ENCODE results near the gene ZFYVE28.

Gene ZFYVE28

DNA sequence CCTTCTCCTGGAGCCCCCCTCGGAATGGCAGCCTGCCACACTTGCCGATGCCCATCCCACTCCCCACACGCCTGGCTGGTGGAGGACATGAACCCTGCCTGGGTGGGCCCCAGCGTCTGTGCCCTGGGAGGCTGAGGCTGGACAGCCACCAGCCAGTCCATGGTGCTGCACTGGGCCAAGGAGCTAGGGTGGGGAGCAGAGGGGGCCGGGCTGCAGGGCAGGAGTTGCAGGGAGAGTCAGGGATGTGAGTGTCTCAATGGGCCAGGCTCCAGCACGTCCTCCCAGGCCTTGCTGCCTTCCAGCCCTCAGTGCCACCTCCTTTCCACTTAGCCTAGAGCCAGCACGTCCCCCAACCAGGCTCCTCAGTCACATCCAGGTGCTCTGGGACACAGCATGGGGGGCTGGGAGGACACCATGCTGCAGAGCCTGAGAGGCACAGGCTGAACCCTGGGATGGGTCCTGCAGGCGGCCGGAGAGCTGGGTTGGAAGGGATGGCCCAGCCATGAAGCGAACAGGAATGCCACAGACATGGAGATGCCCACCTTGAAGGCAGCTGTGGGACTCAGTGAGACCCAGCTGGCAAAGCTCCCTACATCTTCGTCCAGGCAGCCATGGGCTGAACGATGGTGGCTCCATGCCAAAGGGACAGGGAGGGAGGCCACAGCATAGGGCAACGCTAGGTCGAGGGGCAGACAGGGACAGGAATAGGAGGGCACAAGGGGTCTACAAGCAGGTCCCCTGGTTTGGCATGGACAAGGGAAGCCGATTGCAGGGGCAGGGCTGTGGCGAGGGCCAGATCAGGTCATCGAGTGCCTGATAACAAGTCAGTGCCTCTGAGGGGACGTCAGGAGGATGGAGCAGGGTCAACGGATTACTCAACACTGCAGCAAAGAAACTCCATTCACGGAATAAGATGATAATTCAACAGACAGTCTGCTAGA lies 126.5 kb downstream of the ZFYVE28 start:
- no peak for DNase-seq (ENCODE audit: low read depth, low spot score)
- H3K36me3 ChIP-seq (ENCODE audit: insufficient read depth, insufficient read length, low read length), result no peaks in the 10 kb centered on the region
- peaks cover 8% of the 10 kb centered on the region for H3K9me3 ChIP-seq (ENCODE audit: insufficient read depth, low read length)
- no peaks in the 10 kb centered on the region for H3K27me3 ChIP-seq (ENCODE audit: insufficient read depth, insufficient read length)
- H3K4me1 ChIP-seq (ENCODE audit: insufficient read depth, insufficient read length), result peaks cover 4% of the 10 kb centered on the region
- no peak for TF ChIP-seq YY1 (IDR thresholded peaks at IDR 0.05; ENCODE audit: insufficient read depth, insufficient read length)
- TF ChIP-seq ZNF274 (IDR thresholded peaks at IDR 0.05; ENCODE audit: low read depth, low read length), result no peak
- TF ChIP-seq SUZ12 (IDR thresholded peaks at IDR 0.05; ENCODE audit: extremely low read depth, insufficient read depth, insufficient read length), result no peak
- H3K9ac ChIP-seq (ENCODE audit: insufficient read length, low read depth), result no peak overlapping the region
- H3K4me3 ChIP-seq (ENCODE audit: insufficient read length, low read depth), result no peak overlapping the region

GRCh38 chr4:2290974-2291704 lies 127.3 kb downstream of the ZFYVE28 start:
- no peak overlapping the region for H3K9ac ChIP-seq (ENCODE audit: insufficient read length, low read depth)
- peaks cover 8% of the 10 kb centered on the region for H3K9me3 ChIP-seq (ENCODE audit: insufficient read depth, low read length)
- peaks cover 7% of the 10 kb centered on the region for H3K4me1 ChIP-seq (ENCODE audit: insufficient read depth, insufficient read length)
- H3K27me3 ChIP-seq (ENCODE audit: insufficient read depth, insufficient read length), result no peaks in the 10 kb centered on the region
- H3K4me3 ChIP-seq (ENCODE audit: insufficient read length, low read depth), result no peak overlapping the region
- no peaks in the 10 kb centered on the region for H3K36me3 ChIP-seq (ENCODE audit: insufficient read depth, insufficient read length, low read length)
- DNase-seq (ENCODE audit: low read depth, low spot score), result no peak
- TF ChIP-seq ZNF274 (IDR thresholded peaks at IDR 0.05; ENCODE audit: low read depth, low read length) (no peak), YY1 (IDR thresholded peaks at IDR 0.05; ENCODE audit: insufficient read depth, insufficient read length) (no peak), SUZ12 (IDR thresholded peaks at IDR 0.05; ENCODE audit: extremely low read depth, insufficient read depth, insufficient read length) (no peak)

DNA sequence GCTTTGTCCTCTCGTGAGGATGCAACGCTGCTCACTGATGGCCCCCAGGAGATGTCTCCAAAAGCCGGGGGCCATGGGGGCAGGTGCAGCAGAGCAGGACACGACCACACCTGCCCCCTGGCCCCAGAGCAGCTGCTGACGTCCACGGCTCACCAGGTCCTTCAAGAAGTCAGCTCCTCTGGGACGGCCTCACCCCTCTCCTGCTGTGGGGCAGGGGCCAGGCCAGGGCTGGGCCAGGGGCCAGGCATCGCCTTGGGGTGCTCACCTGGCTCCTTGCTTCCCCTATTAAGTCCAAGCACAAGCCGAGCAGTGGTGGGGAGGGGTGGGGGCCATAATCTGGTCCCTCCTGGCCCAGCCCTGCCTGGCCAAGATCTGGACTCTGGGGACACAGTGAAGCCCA lies 128.0 kb downstream of the ZFYVE28 start:
- H3K4me3 ChIP-seq (ENCODE audit: insufficient read length, low read depth), result no peak overlapping the region

GRCh38 chr4:2289955-2290333 lies 128.5 kb downstream of the ZFYVE28 start:
- H3K27me3 ChIP-seq (ENCODE audit: insufficient read depth, insufficient read length), result no peaks in the 10 kb centered on the region
- H3K9me3 ChIP-seq (ENCODE audit: insufficient read depth, low read length), result peaks cover 8% of the 10 kb centered on the region
- no peaks in the 10 kb centered on the region for H3K36me3 ChIP-seq (ENCODE audit: insufficient read depth, insufficient read length, low read length)
- H3K4me3 ChIP-seq (ENCODE audit: insufficient read length, low read depth), result no peak overlapping the region
- DNase-seq (ENCODE audit: low read depth, low spot score), result no peak
- no peak overlapping the region for H3K9ac ChIP-seq (ENCODE audit: insufficient read length, low read depth)
- TF ChIP-seq ZNF274 (IDR thresholded peaks at IDR 0.05; ENCODE audit: low read depth, low read length) (no peak), YY1 (IDR thresholded peaks at IDR 0.05; ENCODE audit: insufficient read depth, insufficient read length) (no peak), SUZ12 (IDR thresholded peaks at IDR 0.05; ENCODE audit: extremely low read depth, insufficient read depth, insufficient read length) (no peak)
- H3K4me1 ChIP-seq (ENCODE audit: insufficient read depth, insufficient read length), result peaks cover 12% of the 10 kb centered on the region

More for the DNA sequence above, 128.0 kb downstream of the ZFYVE28 start:
- H3K4me1 ChIP-seq (ENCODE audit: insufficient read depth, insufficient read length), result peaks cover 12% of the 10 kb centered on the region
- H3K9ac ChIP-seq (ENCODE audit: insufficient read length, low read depth), result no peak overlapping the region
- no peak for TF ChIP-seq YY1 (IDR thresholded peaks at IDR 0.05; ENCODE audit: insufficient read depth, insufficient read length)
- TF ChIP-seq ZNF274 (IDR thresholded peaks at IDR 0.05; ENCODE audit: low read depth, low read length), result no peak
- no peak for TF ChIP-seq SUZ12 (IDR thresholded peaks at IDR 0.05; ENCODE audit: extremely low read depth, insufficient read depth, insufficient read length)
- no peak for DNase-seq (ENCODE audit: low read depth, low spot score)
- no peaks in the 10 kb centered on the region for H3K27me3 ChIP-seq (ENCODE audit: insufficient read depth, insufficient read length)
- H3K9me3 ChIP-seq (ENCODE audit: insufficient read depth, low read length), result peaks cover 8% of the 10 kb centered on the region
- H3K36me3 ChIP-seq (ENCODE audit: insufficient read depth, insufficient read length, low read length), result no peaks in the 10 kb centered on the region

- H3K9ac ChIP-seq (ENCODE audit: insufficient read length, low read depth), result no peak overlapping the region
- peaks cover 12% of the 10 kb centered on the region for H3K4me1 ChIP-seq (ENCODE audit: insufficient read depth, insufficient read length)
- peaks cover 8% of the 10 kb centered on the region for H3K9me3 ChIP-seq (ENCODE audit: insufficient read depth, low read length)
- no peak for DNase-seq (ENCODE audit: low read depth, low spot score)
- no peaks in the 10 kb centered on the region for H3K27me3 ChIP-seq (ENCODE audit: insufficient read depth, insufficient read length)
- no peaks in the 10 kb centered on the region for H3K36me3 ChIP-seq (ENCODE audit: insufficient read depth, insufficient read length, low read length)
- no peak overlapping the region for H3K4me3 ChIP-seq (ENCODE audit: insufficient read length, low read depth)
- TF ChIP-seq YY1 (IDR thresholded peaks at IDR 0.05; ENCODE audit: insufficient read depth, insufficient read length), result no peak
- TF ChIP-seq SUZ12 (IDR thresholded peaks at IDR 0.05; ENCODE audit: extremely low read depth, insufficient read depth, insufficient read length), result no peak
- TF ChIP-seq ZNF274 (IDR thresholded peaks at IDR 0.05; ENCODE audit: low read depth, low read length), result no peak
These were observed 129.0 kb downstream of the ZFYVE28 start for GRCh38 chr4:2289311-2289954.

- peaks cover 12% of the 10 kb centered on the region for H3K4me1 ChIP-seq (ENCODE audit: insufficient read depth, insufficient read length)
- no peak overlapping the region for H3K4me3 ChIP-seq (ENCODE audit: insufficient read length, low read depth)
- H3K36me3 ChIP-seq (ENCODE audit: insufficient read depth, insufficient read length, low read length), result no peaks in the 10 kb centered on the region
- no peaks in the 10 kb centered on the region for H3K27me3 ChIP-seq (ENCODE audit: insufficient read depth, insufficient read length)
- TF ChIP-seq SUZ12 (IDR thresholded peaks at IDR 0.05; ENCODE audit: extremely low read depth, insufficient read depth, insufficient read length) (no peak), YY1 (IDR thresholded peaks at IDR 0.05; ENCODE audit: insufficient read depth, insufficient read length) (no peak), ZNF274 (IDR thresholded peaks at IDR 0.05; ENCODE audit: low read depth, low read length) (no peak)
- H3K9me3 ChIP-seq (ENCODE audit: insufficient read depth, low read length), result no peaks in the 10 kb centered on the region
- no peak overlapping the region for H3K9ac ChIP-seq (ENCODE audit: insufficient read length, low read depth)
- DNase-seq (ENCODE audit: low read depth, low spot score), result no peak
These were observed 130.3 kb downstream of the ZFYVE28 start for GRCh38 chr4:2288051-2288541.
